Uterus (tissue), 4 donors: ENCODE results near the gene TMEM167A. TPM values are rescaled to one million over a fixed set of nuclear protein-coding genes. Genes with fewer than 3 reads are reported as not detected.

Experiments used
- DNase-seq, 2 donors: peaks; one replicate each; pipeline ENCODE4 v3.0.0-alpha.2; 2019 to 2020
- H3K27ac ChIP-seq, 2 donors: fragments of 200-600 bp; sonication (generic); 1 replicate in 1 of 2; 2 replicates in 1 of 2; pipeline ENCODE4 v1.5.1; 2016 to 2018
- H3K27me3 ChIP-seq, 2 donors: fragments of 200-600 bp; sonication (generic); one replicate each; pipeline ENCODE4 v1.5.1; 2018 to 2019; ENCODE audit warnings: control low read depth in 1 of 2
- H3K36me3 ChIP-seq, 2 donors: fragments of 200-600 bp; sonication (generic); one replicate each; pipeline ENCODE4 v1.5.1; 2019; ENCODE audit warnings: control low read depth in 1 of 2
- H3K4me1 ChIP-seq, 2 donors: fragments of 200-600 bp; sonication (generic); one replicate each; pipeline ENCODE4 v1.5.1; 2018 to 2019; ENCODE audit warnings: control low read depth in 1 of 2
- H3K4me3 ChIP-seq, 2 donors: fragments of 200-600 bp; sonication (generic); 1 replicate in 1 of 2; 2 replicates in 1 of 2; pipeline ENCODE4 v1.5.1; 2018 to 2019; ENCODE audit warnings: mild to moderate bottlenecking in 1 of 2
- H3K9me3 ChIP-seq, 2 donors: fragments of 200-600 bp; sonication (generic); one replicate each; pipeline ENCODE4 v1.5.1; 2019; ENCODE audit warnings: control low read depth in 1 of 2
- POLR2A ChIP-seq, 2 donors: fragments of 450-650 bp; IDR thresholded peaks; one replicate each; pipeline ENCODE4 v1.6.1; 2016; ENCODE audit warnings: antibody characterized with exemption in 2 of 2, mild to moderate bottlenecking in 1 of 2, moderate library complexity in 1 of 2
- intact Hi-C: fragments of 100-400 bp; cut with DNase I; formaldehyde crosslinking; loops from one replicate; pipeline ENCODE4 v1.15.1; 2023; ENCODE audit warnings: low total_unique reads
- total RNA-seq, 4 donors: library from RNA; depleted of rRNA in 3 of 4; stranded (reverse); fragments of >200 nt in 3 of 4; gene quantifications; one replicate each; pipeline versions ENCODE4 v1.1.0 to v1.2.4, GENCODE V29; 2014 to 2023
- TF ChIP-seq, protein P1 (sequence below), 4 experiments: fragments of 200-600 bp in 2 of 4; fragments of 450-650 bp in 2 of 4; sonication (generic) in 2 of 4; IDR thresholded peaks; one replicate each; pipeline ENCODE4 v1.5.1; 2016 to 2019; ENCODE audit warnings: antibody characterized with exemption in 4 of 4, mild to moderate bottlenecking in 2 of 4, moderate library complexity in 1 of 4
- donor health status: DM: yes; HTN: yes; CAD: no.

TMEM167A gene
- total RNA-seq, 4 donors from 2014 or later = 16.9 to 118 (median 32.3) TPM

- Histone ChIP-seq H3K27ac (no peak overlapping the region), H3K36me3 (no peaks in the 10 kb centered on the region), H3K27me3 (no peaks in the 10 kb centered on the region), H3K9me3 (no peaks in the 10 kb centered on the region), H3K4me1 (no peaks in the 10 kb centered on the region), H3K4me3 (no peak overlapping the region)
- no peak for DNase-seq
- intact Hi-C loops = no loop called here
- no peak for TF ChIP-seq POLR2A (IDR thresholded peaks at IDR 0.05)
- TF ChIP-seq, protein P1, sequence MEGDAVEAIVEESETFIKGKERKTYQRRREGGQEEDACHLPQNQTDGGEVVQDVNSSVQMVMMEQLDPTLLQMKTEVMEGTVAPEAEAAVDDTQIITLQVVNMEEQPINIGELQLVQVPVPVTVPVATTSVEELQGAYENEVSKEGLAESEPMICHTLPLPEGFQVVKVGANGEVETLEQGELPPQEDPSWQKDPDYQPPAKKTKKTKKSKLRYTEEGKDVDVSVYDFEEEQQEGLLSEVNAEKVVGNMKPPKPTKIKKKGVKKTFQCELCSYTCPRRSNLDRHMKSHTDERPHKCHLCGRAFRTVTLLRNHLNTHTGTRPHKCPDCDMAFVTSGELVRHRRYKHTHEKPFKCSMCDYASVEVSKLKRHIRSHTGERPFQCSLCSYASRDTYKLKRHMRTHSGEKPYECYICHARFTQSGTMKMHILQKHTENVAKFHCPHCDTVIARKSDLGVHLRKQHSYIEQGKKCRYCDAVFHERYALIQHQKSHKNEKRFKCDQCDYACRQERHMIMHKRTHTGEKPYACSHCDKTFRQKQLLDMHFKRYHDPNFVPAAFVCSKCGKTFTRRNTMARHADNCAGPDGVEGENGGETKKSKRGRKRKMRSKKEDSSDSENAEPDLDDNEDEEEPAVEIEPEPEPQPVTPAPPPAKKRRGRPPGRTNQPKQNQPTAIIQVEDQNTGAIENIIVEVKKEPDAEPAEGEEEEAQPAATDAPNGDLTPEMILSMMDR (IDR thresholded peaks at IDR 0.05) = no peak
These were observed 40.1 kb downstream of the TMEM167A start for GRCh38 chr5:83036991-83037575.

GRCh38 chr5:83035373-83036100 is 41.7 kb downstream of the TMEM167A start:
- no peak for DNase-seq
- TF ChIP-seq, protein P1 (IDR thresholded peaks at IDR 0.05) = no peak
- no peak for TF ChIP-seq POLR2A (IDR thresholded peaks at IDR 0.05)

DNA sequence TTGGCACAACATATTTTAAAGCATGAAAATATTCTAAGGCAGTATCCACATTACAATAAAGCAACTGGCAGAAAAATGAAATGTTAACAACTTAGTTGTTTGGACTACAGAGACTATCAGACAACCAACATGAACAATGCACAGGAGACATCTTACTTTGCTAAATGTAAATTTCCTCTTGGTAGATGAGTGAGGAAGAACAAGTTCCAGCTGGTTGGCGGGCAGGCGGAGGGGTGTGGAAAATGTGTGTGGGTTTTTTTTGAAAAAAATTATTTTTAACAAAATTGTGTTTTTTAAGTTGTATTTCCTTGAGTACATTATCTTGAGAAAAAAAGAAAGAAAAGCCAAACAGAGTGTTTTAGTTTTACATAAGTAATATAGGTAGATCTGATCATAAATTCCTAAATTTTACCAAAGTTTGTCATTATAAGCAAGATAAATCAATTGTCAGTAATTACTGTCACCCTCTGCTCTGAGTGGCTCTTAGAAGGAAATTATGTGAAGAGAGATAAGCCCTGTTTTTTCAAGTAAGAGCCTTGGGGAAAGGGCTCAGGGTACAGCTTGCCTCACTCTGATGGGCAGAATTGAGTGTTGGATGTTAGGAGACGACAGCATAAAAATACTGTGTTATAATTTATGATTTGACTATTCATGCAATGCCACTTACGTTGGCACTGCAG is 42.5 kb downstream of the TMEM167A start:
- H3K27me3 ChIP-seq = no peaks in the 10 kb centered on the region
- intact Hi-C loops = no loop called here
- H3K9me3 ChIP-seq = no peaks in the 10 kb centered on the region
- H3K4me3 ChIP-seq = no peak overlapping the region
- H3K4me1 ChIP-seq = no peaks in the 10 kb centered on the region
- no peak for TF ChIP-seq POLR2A (IDR thresholded peaks at IDR 0.05)
- TF ChIP-seq, protein P1 (IDR thresholded peaks at IDR 0.05) = no peak
- no peak for DNase-seq
- H3K27ac ChIP-seq = no peak overlapping the region
- no peaks in the 10 kb centered on the region for H3K36me3 ChIP-seq

More at GRCh38 chr5:83035373-83036100, 41.7 kb downstream of the TMEM167A start:
- Histone ChIP-seq H3K4me3 (no peak overlapping the region), H3K9me3 (no peaks in the 10 kb centered on the region), H3K27me3 (no peaks in the 10 kb centered on the region), H3K27ac (no peak overlapping the region), H3K4me1 (no peaks in the 10 kb centered on the region), H3K36me3 (no peaks in the 10 kb centered on the region)
- intact Hi-C loops = no loop called here

DNA sequence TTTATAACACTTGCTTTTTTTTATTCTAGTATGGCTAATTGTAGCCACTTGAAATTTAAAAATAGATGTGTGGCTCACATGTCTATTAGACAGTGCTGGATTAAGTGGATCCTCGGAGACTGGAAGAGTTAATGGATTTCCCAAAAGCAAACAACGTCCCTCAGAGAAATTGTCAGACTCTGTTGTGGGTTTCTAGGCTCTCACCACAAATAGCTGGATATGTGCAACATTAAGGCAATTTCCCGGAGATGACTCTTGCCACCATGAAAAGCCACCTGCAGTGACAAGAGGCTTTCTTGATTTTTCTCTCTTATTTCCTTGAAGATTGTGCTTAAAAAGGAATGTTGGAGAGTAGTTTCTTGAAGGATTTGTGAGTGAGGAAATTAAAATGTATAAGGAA is 43.2 kb downstream of the TMEM167A start:
- intact Hi-C loops = no loop called here
- Histone ChIP-seq H3K4me1 (no peaks in the 10 kb centered on the region), H3K9me3 (no peaks in the 10 kb centered on the region), H3K36me3 (no peaks in the 10 kb centered on the region), H3K4me3 (no peak overlapping the region), H3K27me3 (no peaks in the 10 kb centered on the region), H3K27ac (no peak overlapping the region)
- TF ChIP-seq POLR2A (IDR thresholded peaks at IDR 0.05) = no peak
- TF ChIP-seq, protein P1 (IDR thresholded peaks at IDR 0.05) = no peak
- DNase-seq = no peak

GRCh38 chr5:83031381-83031780 is 45.8 kb downstream of the TMEM167A start:
- no peaks in the 10 kb centered on the region for H3K9me3 ChIP-seq
- H3K4me3 ChIP-seq = no peak overlapping the region
- no peaks in the 10 kb centered on the region for H3K36me3 ChIP-seq
- intact Hi-C loops = no loop called here
- H3K27me3 ChIP-seq = no peaks in the 10 kb centered on the region
- TF ChIP-seq, protein P1 (IDR thresholded peaks at IDR 0.05) = no peak
- no peak for TF ChIP-seq POLR2A (IDR thresholded peaks at IDR 0.05)
- H3K4me1 ChIP-seq = no peaks in the 10 kb centered on the region
- no peak overlapping the region for H3K27ac ChIP-seq
- no peak for DNase-seq
